OCI-M1 (cell line): ENCODE data around the gene LRRC4C.
A peak's percentile ranks its signal among the peaks of the same experiment; 100 is the strongest.

Experiments used
- DNase-seq: peaks from one replicate; lab custom pipeline; 2025; lab: John Stamatoyannopoulos, UW

Gene LRRC4C

DNA sequence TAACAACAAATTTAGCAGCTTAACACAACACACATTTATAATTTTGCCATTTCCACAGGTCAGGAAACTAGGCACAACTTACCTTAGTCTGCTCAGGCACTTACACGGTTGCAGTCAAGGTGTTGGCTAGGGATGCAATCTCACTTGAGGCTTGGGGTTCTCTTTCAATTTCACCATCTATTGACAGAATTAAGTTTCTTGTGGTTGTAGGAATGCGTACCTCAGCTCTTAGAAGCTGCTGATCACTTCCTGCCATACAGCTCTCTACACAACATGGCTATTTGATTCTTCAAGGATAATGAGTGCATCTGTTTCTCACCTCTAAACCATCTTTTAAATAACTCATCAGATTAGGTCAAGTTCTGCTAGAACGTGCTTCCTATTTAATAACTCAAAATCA lies 968.1 kb downstream of the LRRC4C start:
- DNase-seq, result no peak

GRCh38 chr11:40467771-40468170 lies 991.7 kb downstream of the LRRC4C start:
- no peak for DNase-seq

DNA sequence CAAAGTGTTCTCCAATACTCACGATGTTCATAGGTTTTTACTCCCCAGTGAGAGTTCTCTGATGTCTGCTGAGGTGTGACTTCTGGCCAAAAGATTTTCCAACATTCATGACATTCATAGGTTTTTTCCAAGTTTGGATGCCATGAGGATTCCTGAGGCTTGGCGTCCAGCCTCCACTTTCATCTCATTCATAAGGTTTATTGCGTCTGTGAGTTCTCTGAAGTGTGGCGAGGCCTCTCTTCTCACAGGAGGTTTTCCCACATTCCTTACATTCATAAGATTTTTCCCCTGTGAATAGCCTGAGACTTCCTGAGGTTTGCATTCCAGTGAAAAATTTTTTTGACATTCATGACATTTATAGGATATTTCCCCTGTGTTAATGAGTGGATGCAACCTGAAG lies 1014.1 kb downstream of the LRRC4C start:
- no peak for DNase-seq

- DNase-seq, result no peak
These were observed 1015.3 kb downstream of the LRRC4C start for GRCh38 chr11:40444151-40444550.

- DNase-seq, result no peak
These were observed 1024.1 kb downstream of the LRRC4C start for GRCh38 chr11:40435344-40435743.

- DNase-seq, result no peak
These were observed 1024.5 kb downstream of the LRRC4C start for GRCh38 chr11:40434926-40435325.

GRCh38 chr11:40432358-40432757 lies 1027.1 kb downstream of the LRRC4C start:
- no peak for DNase-seq

DNA sequence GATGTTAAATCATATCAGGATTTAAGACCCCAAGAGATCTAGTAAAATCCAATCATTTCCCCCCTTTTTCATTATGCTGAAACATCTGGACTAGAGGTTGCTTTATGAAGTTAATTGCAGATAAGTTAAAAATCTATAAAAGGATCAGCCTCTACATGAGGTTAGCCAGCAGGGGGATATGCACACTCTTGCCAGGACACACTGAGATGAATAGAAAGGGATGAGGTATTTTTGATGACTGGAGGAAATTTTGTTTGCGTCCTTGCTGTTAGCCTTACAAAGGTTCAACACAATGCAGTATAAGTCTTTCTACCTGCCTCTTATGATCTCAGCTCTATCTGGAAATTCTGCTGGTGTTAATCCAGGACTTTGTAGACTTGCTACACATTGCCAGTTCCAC lies 1034.3 kb downstream of the LRRC4C start:
- no peak for DNase-seq

DNA sequence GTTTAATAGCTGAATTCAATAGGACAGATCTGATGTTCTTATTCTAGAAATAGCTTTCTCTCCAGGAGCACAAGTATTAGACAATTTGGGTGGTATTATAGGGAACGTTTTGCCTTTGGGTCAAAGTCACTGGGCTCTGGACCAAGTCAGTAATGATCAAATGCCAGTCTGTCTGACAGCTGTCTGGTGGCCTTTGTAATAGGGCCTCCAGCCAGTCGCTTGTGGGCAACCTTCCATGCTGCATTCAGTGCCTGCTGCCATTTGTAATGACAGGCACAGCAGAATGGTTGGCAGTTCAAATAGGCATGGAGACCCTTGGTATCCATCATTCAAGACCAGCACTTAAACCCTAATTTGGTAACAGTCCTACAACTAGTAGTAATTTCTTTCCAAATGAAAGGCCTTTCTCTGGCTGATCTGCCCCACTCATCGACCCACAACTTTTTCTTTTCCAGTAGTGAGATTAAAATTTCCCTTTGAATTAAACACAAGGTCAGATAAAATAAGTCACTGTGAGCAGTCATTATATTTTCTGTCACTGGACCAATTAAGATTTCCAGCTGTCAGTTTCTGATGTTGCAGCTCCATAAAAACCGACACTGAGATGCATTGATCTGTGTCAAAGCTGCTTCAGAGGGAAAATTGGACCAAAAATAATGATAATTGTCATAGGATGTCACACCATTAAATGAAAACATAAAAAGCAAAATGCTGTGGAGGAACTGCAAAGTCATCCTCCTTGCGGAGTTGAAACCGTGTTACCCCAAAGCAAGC lies 1038.1 kb downstream of the LRRC4C start:
- no peak for DNase-seq

- DNase-seq, result no peak
These were observed 1041.8 kb downstream of the LRRC4C start for GRCh38 chr11:40417627-40418026.

- no peak for DNase-seq
These were observed 1052.1 kb downstream of the LRRC4C start for GRCh38 chr11:40407355-40407754.

GRCh38 chr11:40405614-40406013 lies 1053.8 kb downstream of the LRRC4C start:
- peak; percentile 18 for DNase-seq

- no peak for DNase-seq
These were observed 1056.1 kb downstream of the LRRC4C start for GRCh38 chr11:40403321-40403720.

DNA sequence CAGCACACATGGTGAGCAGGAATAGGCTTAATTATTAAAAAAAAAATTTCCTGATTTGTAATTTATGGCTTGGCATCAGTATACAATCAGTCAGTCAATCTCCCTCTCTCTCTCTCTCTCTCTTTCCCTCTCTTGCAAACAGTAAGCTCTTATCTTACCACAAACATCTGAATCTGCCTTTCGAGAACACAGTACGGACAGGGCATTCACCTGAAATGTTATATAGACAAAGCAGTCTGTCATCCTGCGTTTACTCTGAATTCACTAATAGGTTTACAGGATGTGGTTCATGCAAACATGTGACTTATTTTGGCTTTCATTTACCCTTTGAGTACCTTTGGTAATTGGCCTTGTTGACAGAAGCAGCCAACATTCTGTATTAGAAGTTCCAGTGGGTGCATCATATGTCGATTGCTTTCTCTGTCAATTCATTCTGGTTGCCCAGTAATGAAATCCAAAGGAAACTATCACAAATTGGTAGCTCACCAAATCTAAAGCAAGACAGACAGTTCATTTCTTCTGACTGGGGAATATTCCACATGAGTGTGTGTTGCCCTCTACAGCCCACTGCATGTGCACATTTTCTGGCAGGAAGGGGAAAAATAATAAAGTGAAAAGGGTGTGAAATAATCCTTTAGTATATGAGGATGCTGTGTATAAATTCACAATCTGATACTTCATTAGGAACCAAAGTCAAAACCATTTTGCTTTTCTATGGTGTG lies 1058.2 kb downstream of the LRRC4C start:
- no peak for DNase-seq

- no peak for DNase-seq
These were observed 1062.3 kb downstream of the LRRC4C start for GRCh38 chr11:40397141-40397540.

DNA sequence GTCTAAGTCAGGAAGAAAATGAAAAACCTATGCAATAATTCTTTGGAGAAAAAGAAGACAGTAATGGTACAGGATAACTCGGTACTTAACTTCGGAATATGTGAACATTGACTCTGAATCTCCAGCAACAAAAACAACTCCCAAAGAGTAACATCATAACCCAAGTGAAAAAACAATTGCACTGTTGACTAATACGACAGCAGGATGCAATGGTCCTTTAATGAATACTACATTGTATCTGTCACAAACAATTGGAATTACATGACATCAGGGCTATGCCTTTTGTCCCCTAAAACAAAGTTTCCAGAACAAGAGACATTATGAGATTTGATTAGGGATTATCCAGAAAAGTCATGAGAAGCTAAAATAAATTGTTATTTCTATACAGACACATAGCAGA lies 1065.9 kb downstream of the LRRC4C start:
- DNase-seq, result no peak

GRCh38 chr11:40391679-40392078 lies 1067.8 kb downstream of the LRRC4C start:
- DNase-seq, result no peak

DNA sequence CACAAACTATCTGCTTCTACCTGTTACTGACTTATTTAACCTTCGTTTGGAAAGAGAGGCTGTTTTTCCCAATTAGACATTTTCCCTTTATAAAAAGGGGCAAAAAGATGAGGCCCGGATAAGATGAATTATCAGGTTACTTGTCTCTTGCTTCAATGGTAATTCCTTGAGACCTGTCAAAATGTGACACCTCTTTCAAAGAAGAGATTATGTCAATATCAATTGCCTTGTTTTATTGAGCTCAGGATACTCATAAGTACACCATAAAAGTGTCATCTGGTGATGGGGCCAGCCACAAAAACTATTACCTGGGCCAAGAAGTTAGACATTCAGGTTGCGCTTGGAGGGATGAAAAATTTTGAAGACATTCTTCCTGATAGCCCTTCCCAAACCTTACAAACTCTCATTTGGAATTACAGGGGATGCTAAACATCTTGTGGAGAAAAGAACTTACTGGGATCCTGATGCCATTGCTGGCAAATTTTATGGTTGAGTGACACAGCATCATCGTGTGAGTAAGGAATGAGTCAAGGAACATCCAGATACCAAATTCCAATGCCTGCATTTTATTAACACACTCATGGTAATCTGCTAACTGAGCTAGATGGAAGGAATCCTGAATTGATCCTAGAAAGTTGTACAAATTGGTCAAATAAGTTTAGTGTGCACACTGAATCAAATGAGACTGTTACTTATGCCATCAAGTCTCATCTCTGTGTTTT lies 1071.2 kb downstream of the LRRC4C start:
- no peak for DNase-seq

DNA sequence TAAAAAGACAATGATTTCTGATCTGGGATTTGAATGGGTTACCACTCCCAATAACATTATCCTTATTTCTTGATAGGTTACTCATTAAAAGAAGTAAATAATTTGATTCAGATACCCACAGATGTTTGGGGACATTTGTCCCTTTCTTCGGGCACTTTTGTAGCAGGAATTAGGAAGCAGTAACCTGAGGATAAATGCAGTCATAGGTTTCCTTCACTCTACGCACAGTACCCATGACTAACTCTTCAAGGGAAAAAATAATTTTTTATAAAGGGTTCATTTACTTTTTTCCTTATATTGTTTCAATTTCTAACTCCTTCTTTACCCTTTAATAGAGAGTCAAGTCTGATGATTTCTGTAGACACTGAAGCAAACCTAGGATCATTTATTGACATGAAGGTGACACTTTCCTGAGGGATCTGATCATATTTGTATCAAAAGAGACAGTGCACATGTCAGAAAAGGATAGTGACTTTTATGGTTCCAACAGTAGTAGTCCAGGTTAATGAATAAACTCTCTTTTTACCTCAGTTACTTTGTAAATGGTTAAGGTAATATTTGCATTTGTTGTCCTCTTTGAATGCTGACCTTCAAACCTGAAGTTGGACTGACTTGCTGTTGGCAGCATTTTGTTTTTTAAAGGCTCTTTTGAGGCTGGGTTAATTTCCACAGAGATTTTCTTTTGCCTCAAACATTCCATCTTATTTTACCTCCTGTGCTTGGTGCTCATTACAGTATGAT lies 1072.0 kb downstream of the LRRC4C start:
- no peak for DNase-seq

DNA sequence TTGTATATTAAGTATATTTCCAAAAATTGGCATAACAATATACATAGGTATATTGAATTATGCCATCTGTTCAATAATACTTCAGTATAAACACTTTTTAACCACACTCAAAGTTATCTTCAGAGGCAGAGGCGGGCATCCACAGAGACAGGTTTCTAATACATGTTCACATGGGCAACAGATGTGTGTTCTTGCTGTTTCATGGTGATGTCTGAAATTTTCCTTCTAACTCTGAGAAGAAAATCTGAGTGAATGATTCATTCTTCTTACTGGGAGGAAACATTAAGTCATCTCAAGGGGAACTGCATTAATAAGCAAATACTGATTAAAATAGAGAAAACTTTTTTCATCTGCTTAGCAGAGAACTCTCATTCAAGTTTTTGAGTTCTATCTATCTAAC lies 1074.5 kb downstream of the LRRC4C start:
- no peak for DNase-seq

DNA sequence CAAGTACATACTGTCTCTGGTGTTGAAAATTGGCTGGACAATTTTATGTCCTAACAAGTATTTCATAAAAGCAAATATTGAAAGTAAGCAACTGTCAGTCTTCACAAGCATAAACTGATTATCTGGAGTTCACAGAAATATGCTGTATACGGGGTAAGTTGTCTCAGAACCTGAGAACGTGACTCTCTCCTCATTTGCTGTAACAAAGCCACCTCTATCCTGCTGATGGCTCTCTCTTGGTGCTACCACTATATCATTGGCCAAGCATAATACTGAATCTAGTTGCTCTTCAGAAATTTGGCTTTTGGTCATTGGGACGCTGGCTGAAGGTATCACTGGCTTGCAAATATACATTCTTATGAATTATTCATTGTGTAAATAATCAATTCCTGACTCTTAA lies 1078.0 kb downstream of the LRRC4C start:
- DNase-seq, result no peak

DNA sequence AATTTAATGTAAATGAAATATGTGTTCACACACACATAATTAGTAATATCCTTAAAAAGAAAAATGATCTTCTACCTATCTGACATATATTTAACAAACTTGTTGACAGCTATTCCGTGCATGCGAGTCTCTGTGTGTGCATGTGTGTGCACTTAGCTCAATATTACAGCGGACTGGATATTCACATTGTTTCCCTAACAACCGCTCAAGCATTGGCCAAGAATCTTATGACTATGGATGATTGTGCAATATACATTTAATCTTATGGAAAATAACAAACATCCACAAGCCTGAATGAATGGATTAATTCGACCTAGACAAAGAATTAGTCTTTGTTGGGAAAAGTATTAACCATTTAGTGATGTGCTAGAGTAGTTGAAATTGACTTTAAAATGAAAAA lies 1078.6 kb downstream of the LRRC4C start:
- DNase-seq, result no peak
